Cardiac fibroblast (primary cell): Measurements from ENCODE around the gene ST7.

Source experiments
- DNase-seq, 2 donors: peaks; one replicate each; pipeline versions ENCODE4 v3.0.0 to v3.0.0-alpha.2; 2010; ENCODE audit warnings: low read depth in 2 of 2
- H3K4me3 ChIP-seq, 2 donors: replicated peaks in 1 of 2; 1 replicate in 1 of 2; 2 replicates in 1 of 2; pipeline ENCODE4 v1.5.1; 2011; ENCODE audit warnings: low read depth in 2 of 2, low read length in 2 of 2, mild to moderate bottlenecking in 2 of 2, moderate library complexity in 1 of 2
- TF ChIP-seq, protein P1 (sequence below): IDR thresholded peaks from one replicate; pipeline ENCODE4 v1.5.1; 2011; ENCODE audit warnings: low read depth, mild to moderate bottlenecking, low read length, inconsistent platforms

Gene ST7

DNA sequence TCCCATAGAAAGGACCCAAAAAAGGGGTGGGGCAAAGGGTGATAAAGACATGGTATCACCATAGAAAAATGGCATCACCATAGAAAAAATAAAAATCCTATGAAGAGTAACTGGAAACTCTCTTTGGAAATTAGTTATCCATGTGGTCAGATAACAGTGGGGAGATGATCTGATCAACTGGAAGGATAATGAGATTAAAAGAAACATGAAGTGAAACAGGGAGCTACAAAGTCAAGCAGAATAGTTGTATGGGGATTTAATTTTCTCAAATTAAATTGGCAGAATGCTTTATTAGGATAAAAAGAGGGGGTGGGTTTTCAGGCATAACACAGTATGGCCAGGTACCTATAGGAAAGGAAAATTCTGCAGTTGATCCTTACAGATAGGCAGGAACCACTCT, 258.3 kb downstream of the ST7 start:
- no peak overlapping the region for H3K4me3 ChIP-seq
- TF ChIP-seq, protein P1, sequence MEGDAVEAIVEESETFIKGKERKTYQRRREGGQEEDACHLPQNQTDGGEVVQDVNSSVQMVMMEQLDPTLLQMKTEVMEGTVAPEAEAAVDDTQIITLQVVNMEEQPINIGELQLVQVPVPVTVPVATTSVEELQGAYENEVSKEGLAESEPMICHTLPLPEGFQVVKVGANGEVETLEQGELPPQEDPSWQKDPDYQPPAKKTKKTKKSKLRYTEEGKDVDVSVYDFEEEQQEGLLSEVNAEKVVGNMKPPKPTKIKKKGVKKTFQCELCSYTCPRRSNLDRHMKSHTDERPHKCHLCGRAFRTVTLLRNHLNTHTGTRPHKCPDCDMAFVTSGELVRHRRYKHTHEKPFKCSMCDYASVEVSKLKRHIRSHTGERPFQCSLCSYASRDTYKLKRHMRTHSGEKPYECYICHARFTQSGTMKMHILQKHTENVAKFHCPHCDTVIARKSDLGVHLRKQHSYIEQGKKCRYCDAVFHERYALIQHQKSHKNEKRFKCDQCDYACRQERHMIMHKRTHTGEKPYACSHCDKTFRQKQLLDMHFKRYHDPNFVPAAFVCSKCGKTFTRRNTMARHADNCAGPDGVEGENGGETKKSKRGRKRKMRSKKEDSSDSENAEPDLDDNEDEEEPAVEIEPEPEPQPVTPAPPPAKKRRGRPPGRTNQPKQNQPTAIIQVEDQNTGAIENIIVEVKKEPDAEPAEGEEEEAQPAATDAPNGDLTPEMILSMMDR, result no peak
- no peak for DNase-seq

DNA sequence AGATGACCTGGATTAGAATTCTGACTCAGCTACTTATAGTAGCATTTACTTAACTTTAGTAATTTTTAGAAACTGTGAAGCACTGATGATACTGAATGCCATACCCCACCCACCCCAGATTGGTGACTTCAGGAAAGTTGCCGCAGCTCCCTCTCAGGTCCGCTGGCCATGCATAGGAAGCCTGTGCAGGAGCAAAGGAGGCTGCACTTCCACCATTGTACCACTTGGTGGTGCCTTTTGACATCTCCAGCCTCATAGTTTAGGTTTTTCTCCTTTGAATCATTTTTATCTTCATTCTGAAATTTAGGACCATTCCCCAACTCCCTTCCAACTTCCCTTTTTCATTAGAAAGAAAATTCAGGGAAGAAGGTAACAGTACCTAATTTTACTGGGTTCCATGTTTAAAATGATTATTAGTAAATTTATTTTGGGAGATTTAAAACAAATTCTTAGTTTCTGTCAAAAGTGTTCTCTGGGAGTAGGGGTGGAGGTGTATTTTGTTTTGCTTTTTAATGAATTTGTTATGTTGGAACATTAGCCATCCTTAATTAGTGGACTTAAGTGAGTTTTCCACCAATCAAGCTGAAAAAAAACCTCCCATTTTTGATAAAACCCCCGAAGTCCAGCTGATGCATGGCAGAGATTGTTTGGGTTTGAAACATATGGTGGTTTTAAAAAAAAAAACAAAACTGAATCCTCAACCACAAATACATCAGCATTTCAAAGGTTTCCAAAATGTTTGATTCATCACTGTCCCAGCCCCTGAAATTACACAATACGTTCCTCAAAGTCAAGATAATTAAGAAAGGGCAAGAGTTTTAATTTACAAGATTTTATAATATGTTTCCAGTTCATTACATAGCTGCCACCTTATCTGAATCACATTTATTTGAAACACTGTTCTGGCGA, 259.9 kb downstream of the ST7 start:
- TF ChIP-seq, protein P1, result peak; percentile 97
- peak; percentile 74 to 79 for DNase-seq
- H3K4me3 ChIP-seq, result no peak overlapping the region

DNA sequence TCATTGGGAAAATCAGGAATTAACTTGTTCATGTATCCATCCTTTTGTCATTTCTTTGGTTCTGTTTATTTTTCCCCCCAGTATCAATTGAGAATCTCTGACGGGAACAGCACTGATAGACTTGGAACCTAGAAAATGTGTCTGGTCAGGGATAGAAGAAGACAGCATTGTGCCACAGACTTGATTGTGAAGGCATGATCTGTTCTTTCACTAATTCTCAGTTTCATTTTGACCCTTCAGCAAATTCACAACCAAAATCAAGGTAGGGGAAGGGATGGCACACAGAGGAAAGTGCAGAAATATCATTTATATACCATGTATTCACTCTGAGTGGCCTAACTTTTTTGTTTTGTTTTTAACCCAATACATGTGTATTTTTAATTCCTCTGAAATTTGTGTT, 262.7 kb downstream of the ST7 start:
- TF ChIP-seq, protein P1, result no peak
- no peak for DNase-seq
- H3K4me3 ChIP-seq, result no peak overlapping the region

DNA sequence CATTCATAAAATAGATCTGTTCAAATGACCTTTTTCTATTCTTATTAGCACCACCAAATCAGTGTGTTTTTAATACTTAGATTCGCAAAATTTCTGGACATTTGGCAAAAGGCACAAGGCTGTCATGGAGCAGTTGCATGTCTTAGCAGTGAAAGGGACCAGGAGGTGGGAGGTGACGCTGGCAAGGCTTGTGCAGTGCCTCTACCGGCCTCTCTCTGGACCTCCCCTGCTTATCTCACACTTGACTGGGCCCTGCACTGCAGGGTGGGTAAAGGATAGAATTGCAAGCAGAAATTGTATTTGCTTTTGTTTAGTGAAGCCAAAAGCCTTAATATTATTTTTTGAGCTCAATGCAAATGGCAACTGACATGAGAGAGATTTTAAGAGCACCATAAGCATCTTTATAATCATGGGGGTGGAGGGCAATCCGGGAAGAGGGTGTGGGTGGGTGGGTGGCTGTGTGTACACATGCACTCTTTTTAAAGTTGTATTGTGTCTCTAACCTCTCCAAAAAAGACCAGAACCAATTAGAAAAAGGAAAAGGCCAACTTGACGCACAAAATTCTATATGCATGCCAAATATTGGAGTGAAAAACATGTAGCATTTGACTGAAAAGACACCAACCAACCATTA, 263.3 kb downstream of the ST7 start:
- DNase-seq, result no peak
- TF ChIP-seq, protein P1, result no peak
- no peak overlapping the region for H3K4me3 ChIP-seq

DNA sequence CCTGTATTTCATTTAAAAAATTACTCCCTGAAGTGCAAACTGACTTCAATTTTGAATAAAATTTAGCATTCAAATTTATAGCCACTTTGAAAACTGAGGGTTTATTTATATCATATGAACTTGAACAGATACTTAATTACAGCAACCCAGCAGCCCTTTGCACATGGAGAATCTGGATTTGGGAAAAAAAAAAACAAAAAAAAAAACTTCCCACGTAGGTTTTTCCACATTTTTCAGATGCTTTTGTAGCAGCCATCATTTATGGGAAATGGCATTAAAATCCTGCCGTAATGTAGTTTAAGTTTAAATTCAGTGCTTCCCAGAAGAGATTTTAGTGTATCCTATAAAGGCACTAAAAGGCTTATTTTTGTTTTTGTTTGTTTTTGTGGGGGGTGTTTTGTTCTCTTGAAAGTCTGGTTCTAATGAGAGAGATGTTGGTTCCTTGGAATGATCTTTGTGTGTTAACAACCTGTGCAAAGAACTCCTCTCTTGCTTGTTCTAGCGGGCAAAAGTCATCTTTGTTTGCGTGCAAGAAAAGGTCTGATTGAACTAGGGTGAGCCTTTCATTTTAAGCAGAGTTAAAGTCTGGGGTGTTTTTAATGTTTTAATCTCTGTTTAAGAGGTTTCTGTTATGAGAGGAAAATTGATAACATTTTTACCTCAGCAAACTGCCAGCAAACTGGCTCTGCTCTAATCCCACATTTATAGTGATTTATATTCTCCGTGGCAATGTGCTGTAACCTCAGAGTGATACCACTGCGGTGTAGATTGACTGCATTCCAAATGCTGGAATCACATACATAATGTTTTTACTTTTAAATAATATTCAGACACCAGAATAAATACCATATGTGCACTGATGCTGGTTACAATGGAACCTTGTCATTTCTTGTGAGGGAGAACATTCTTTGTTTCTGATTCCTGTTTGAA, 264.1 kb downstream of the ST7 start:
- DNase-seq, result peak; percentile 9 to 42
- TF ChIP-seq, protein P1, result no peak
- H3K4me3 ChIP-seq, result no peak overlapping the region

DNA sequence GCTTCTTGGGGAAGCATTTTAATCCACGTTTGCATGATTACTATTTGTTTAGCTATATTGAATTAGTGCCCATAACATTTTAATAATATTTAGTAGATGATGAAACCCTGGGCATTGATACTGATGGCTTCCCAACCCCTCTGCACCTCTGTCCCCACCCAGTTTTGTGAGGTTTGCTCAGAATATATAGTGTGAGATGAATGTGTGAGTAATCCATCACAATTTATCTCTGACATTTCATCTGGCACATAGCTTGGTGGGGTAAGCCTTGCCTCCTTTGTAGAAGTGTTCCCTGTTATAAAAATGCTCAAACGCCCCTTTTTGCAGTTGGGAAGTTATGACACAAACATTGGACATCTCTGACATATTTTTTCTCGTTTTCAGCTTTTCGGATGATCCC, 265.4 kb downstream of the ST7 start:
- DNase-seq, result no peak
- TF ChIP-seq, protein P1, result no peak
- H3K4me3 ChIP-seq, result no peak overlapping the region
